HFFc6 (cell line): ENCODE results near the gene INSC. TPM values are rescaled to one million over a fixed set of nuclear protein-coding genes. Genes with fewer than 3 reads are reported as not detected.

Experiments used
- DNase-seq: peaks from one replicate; pipeline ENCODE4 v3.0.0-alpha.2; 2018
- H3K27ac Mint-ChIP-seq: 2 replicates; pipeline ENCODE4 v1.8.0; 2020; ENCODE audit warnings: mild to moderate bottlenecking, mixed read lengths
- H3K27me3 Mint-ChIP-seq: 2 replicates; pipeline ENCODE4 v1.8.0; 2021; ENCODE audit warnings: mild to moderate bottlenecking, moderate library complexity, mixed read lengths; ENCODE audit not compliant: insufficient read depth
- H3K36me3 Mint-ChIP-seq: 2 replicates; pipeline ENCODE4 v1.8.0; 2021; ENCODE audit warnings: low read depth, mixed read lengths
- H3K4me1 Mint-ChIP-seq: 2 replicates; pipeline ENCODE4 v1.8.0; 2020; ENCODE audit warnings: low read depth, mixed read lengths
- H3K4me3 Mint-ChIP-seq: 2 replicates; pipeline ENCODE4 v1.8.0; 2020; ENCODE audit warnings: mild to moderate bottlenecking, moderate library complexity, mixed read lengths
- H3K9me3 Mint-ChIP-seq: 2 replicates; pipeline ENCODE4 v1.8.0; 2020; ENCODE audit warnings: mild to moderate bottlenecking, mixed read lengths
- CTCF ChIP-seq: fragments of 200-600 bp; sonication (generic); IDR thresholded peaks from 2 replicates; pipeline ENCODE4 v1.5.0; 2021; ENCODE audit warnings: antibody characterized with exemption, mild to moderate bottlenecking
- total RNA-seq, 6 experiments: library from RNA; stranded (reverse); fragmentation: NEBNext Ultra II Directional; extraction: Animal tissue kit (Norgen Biotek cat#: 25700); gene quantifications; 2 replicates in 1 of 6; 3 replicates in 5 of 6; pipeline ENCODE4 v1.2.3, GENCODE V29; 2021

INSC gene
- total RNA-seq, 6 experiments from 2014 or later: 0.08 to 0.43 (median 0.16) TPM

GRCh38 chr11:15144347-15144746 is 29.6 kb downstream of the INSC start:
- Mint-ChIP-seq H3K4me3 (no peak overlapping the region), H3K36me3 (no peaks in the 10 kb centered on the region), H3K27ac (no peak overlapping the region), H3K4me1 (peaks cover 42% of the 10 kb centered on the region), H3K27me3 (peaks cover 1% of the 10 kb centered on the region; the same call in 1 of the 2 replicates), H3K9me3 (no peaks in the 10 kb centered on the region)
- DNase-seq: no peak
- no peak for TF ChIP-seq CTCF

GRCh38 chr11:15145151-15145550 is 30.4 kb downstream of the INSC start:
- Mint-ChIP-seq H3K4me3 (no peak overlapping the region), H3K9me3 (no peaks in the 10 kb centered on the region), H3K4me1 (peaks cover 42% of the 10 kb centered on the region), H3K27ac (0 out of 2 replicates have a peak overlapping the region, but pooled peaks have one; percentile 7), H3K27me3 (peaks cover 1% of the 10 kb centered on the region; the same call in 1 of the 2 replicates), H3K36me3 (no peaks in the 10 kb centered on the region)
- DNase-seq: no peak
- no peak for TF ChIP-seq CTCF

- H3K9me3 Mint-ChIP-seq: no peaks in the 10 kb centered on the region
- H3K36me3 Mint-ChIP-seq: no peaks in the 10 kb centered on the region
- TF ChIP-seq CTCF: no peak
- peaks cover 1% of the 10 kb centered on the region; the same call in 1 of the 2 replicates for H3K27me3 Mint-ChIP-seq
- H3K4me1 Mint-ChIP-seq: peaks cover 42% of the 10 kb centered on the region
- DNase-seq: no peak
- H3K4me3 Mint-ChIP-seq: no peak overlapping the region
- peak overlapping the region; percentile 72 for H3K27ac Mint-ChIP-seq
These were observed 30.9 kb downstream of the INSC start for GRCh38 chr11:15145615-15146014.

- TF ChIP-seq CTCF: no peak
- Mint-ChIP-seq H3K9me3 (no peaks in the 10 kb centered on the region), H3K4me1 (peaks cover 42% of the 10 kb centered on the region), H3K4me3 (peak overlapping the region; percentile 5; the same call in 1 of the 2 replicates), H3K27me3 (no peaks in the 10 kb centered on the region), H3K36me3 (no peaks in the 10 kb centered on the region), H3K27ac (peak overlapping the region; percentile 72)
- DNase-seq: peak; percentile 53
These were observed 31.7 kb downstream of the INSC start for GRCh38 chr11:15146271-15147003.

GRCh38 chr11:15148169-15148568 is 33.4 kb downstream of the INSC start:
- Mint-ChIP-seq H3K36me3 (0 out of 2 replicates have a peak, but pooled peaks cover 4% of the 10 kb centered on the region), H3K4me3 (no peak overlapping the region), H3K27ac (peak overlapping the region; percentile 12; the same call in 1 of the 2 replicates), H3K27me3 (no peaks in the 10 kb centered on the region; the same call in 1 of the 2 replicates), H3K9me3 (no peaks in the 10 kb centered on the region), H3K4me1 (peaks cover 42% of the 10 kb centered on the region)
- TF ChIP-seq CTCF: no peak
- DNase-seq: no peak
